PC-9 (cell line): Measurements from ENCODE around the gene NCDN.

Experiments used
- CTCF ChIP-seq: fragments of 200-600 bp; sonication (generic); conservative IDR thresholded peaks from 2 replicates; pipeline ENCODE4 v1.6.1; 2017; ENCODE audit warnings: mixed run types, antibody characterized with exemption, mild to moderate bottlenecking, moderate library complexity
- EZH2 ChIP-seq: fragments of 200-600 bp; sonication (generic); IDR thresholded peaks from 2 replicates; pipeline ENCODE4 v1.8.0; 2017; ENCODE audit warnings: antibody characterized with exemption, low read depth

GRCh38 chr1:35575416-35575958 lies 17.9 kb downstream of the NCDN start:
- TF ChIP-seq CTCF (no peak), EZH2 (no peak)
